GM12891 (cell line): ENCODE measurements around the gene SARS1.

Source experiments
- POLR2A ChIP-seq: IDR thresholded peaks from 2 replicates; pipeline ENCODE4 v1.6.1; 2011; ENCODE audit warnings: low read depth, low read length, control low read depth
- POU2F2 ChIP-seq: IDR thresholded peaks from 2 replicates; pipeline ENCODE4 v1.6.1; 2011; ENCODE audit warnings: low read depth, mild to moderate bottlenecking, control low read depth, low read length, moderate library complexity

DNA sequence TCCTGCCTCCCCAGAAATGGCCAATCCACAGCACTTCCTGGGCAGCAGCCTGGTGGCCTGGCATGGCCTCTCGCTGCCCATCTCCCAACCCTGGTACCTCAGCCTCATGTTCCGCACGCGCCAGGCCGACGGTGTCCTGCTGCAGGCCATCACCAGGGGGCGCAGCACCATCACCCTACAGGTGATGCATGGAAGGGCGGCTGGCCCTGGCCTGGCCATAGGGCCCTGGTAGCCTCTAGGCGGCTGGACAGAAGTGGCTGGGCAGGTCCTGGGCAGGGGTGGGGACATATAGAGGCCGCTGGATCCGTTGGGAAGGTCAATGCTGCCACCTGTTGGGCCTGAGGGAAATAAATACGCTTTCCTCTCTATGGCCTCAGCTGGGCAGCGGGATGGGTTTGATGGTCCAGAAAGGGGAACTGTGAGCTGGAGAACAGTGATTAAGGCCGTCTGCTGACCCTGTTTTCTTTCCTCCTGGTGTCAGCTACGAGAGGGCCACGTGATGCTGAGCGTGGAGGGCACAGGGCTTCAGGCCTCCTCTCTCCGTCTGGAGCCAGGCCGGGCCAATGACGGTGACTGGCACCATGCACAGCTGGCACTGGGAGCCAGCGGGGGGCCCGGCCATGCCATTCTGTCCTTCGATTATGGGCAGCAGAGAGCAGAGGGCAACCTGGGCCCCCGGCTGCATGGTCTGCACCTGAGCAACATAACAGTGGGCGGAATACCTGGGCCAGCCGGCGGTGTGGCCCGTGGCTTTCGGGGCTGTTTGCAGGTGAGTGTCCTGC is 50.1 kb downstream of the SARS1 start:
- no peak for TF ChIP-seq POLR2A
- no peak for TF ChIP-seq POU2F2
